HG03469 (cell line): ENCODE results near the gene TYW5.
A peak's percentile ranks its signal among the peaks of the same experiment; 100 is the strongest.

Source experiments
- ATAC-seq: cut with Tn5 transposase; IDR thresholded peaks from one replicate; pipeline ENCODE4 v1.9.1; 2021; ENCODE audit warnings: mild to moderate bottlenecking, moderate library complexity, moderate number of reproducible peaks; ENCODE audit not compliant: unreplicated experiment

TYW5 gene, protein sequence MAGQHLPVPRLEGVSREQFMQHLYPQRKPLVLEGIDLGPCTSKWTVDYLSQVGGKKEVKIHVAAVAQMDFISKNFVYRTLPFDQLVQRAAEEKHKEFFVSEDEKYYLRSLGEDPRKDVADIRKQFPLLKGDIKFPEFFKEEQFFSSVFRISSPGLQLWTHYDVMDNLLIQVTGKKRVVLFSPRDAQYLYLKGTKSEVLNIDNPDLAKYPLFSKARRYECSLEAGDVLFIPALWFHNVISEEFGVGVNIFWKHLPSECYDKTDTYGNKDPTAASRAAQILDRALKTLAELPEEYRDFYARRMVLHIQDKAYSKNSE

GRCh38 chr2:199955339-199956061 lies at the start of gene TYW5, which contains the start of gene MAIP1:
TSS of gene TYW5 (minus strand) at chr2:199955491. CDS start at chr2:199955470, 21 bp downstream.
TSS of gene MAIP1 (plus strand) at chr2:199955582. CDS start at chr2:199955799, 217 bp downstream.
- peak; percentile 67 for ATAC-seq

- ATAC-seq: no peak
These were observed 48.2 kb upstream of the TYW5 start for GRCh38 chr2:200003444-200003843.

- no peak for ATAC-seq
These were observed 45.3 kb upstream of the TYW5 start for GRCh38 chr2:200000444-200001163.

GRCh38 chr2:199999166-199999565 lies 43.9 kb upstream of the TYW5 start:
- ATAC-seq: no peak

DNA sequence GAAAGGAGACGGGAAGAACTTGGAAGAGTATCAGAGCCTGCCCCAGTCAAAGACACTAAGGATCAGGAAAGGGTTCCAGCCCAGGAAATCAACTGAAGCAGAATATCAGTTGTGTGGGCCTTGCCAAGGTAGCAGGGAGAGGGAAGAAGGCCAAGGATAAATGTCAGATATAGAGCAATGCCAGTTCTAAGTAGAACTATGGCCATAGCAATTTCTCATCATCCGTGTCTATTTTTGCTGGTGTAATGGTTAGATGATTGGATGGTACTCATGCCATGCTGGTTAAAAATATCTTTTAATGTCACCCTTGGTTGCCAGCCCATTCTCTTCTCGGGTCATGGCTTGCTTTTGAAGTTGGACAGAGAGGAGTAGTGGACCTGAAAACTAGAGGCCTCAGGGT lies 42.0 kb upstream of the TYW5 start:
- no peak for ATAC-seq

DNA sequence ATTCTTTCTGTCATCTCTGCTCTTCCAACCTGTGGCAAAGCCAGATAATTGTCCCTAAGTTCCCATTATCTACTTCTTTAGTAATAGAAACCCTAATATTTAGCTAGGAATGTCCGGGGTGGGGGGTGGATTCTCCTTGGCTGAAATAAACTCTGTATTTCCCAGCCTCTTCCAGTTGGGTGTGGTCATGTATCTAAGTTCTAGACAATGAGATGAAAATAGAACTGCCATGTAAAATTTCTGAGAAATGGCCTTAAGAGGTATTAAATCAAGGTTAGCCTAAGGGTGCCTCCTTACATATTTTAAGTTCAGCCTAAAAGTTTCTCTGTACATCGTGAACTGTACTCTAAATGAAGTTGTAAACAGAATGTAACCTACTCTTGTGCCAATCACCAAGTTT lies 39.6 kb upstream of the TYW5 start:
- ATAC-seq: no peak

GRCh38 chr2:199994371-199994770 lies 39.1 kb upstream of the TYW5 start:
- ATAC-seq: no peak

DNA sequence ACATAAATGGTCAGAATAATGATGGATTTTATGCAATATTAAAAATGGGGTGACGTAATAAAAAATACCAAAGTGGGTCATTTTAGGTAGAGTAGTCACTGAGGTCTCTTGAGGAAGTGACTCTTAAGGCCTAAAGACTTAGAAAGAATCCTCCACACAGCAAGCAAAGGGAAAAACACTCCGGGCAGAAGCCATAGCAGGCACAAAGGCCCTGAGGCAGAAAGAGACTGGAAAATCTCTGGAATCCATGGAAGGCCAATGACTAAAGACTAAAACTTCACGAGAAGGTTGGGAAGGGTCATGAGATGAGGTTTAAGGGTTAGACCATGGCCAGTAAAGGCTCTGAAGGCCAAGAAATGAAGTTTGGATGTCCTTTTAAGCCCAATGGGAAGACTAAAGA lies 37.0 kb upstream of the TYW5 start:
- no peak for ATAC-seq

DNA sequence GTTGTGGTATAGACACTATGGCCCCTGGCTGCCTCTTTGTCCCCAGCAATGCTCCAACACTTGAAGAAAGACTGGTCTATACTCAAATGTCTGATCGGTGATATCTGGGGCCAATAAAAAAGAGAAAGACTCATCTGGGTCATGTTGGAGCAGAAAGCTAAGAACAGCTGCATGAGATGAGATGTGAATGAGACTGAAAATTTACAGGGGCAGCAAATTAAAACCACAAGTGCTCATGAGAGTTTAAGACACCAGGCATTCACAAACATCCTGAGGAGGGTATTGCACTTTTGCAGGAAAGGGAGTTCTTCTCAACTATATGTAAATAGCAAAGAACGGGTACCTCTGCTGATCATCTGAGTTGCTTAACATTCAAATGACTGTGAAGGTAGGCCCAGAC lies 36.4 kb upstream of the TYW5 start:
- ATAC-seq: no peak

DNA sequence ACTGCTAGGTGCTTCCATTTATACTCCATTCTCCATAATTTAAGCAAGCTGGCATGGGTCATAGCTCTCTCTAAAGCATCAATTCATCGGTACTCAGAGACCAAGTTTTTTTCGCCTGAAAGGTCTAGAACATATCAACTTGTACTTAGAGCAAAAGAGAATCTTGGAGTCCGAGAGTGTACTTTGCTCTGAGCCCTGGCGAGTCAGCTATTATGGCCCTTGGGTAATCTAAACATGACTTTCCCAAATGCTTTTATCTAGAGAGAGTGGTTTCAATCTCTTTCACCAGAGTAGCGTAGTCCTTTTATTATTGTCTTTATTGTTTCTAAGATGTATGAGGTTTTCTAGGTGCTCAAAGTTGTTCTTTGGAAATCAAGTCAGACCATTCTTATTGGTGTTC lies 34.5 kb upstream of the TYW5 start:
- ATAC-seq: no peak

GRCh38 chr2:199988151-199988550 lies 32.9 kb upstream of the TYW5 start:
- ATAC-seq: no peak

- ATAC-seq: no peak
These were observed 32.3 kb upstream of the TYW5 start for GRCh38 chr2:199987586-199987985.

- ATAC-seq: no peak
These were observed 30.4 kb upstream of the TYW5 start for GRCh38 chr2:199985625-199986207.

GRCh38 chr2:199984755-199985154 lies 29.5 kb upstream of the TYW5 start:
- ATAC-seq: no peak

DNA sequence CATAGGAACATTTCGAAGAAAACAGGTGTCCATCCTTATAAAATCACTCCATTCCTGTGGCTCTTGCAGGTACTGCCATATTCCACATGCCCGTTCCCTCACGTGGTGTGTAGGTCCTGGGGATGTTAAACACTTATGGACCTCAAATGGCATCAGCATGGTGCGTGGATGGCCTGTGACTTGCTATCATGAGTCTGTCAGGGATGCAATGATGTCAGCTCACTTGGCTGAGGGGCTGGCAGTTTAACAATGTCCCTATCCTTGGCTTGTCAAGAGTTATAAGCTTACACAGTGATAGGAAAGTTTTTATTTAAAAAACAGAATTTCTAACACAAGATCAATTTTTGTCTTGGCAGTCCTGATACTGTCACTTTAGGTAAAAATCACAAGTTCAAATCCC lies 28.9 kb upstream of the TYW5 start:
- no peak for ATAC-seq

DNA sequence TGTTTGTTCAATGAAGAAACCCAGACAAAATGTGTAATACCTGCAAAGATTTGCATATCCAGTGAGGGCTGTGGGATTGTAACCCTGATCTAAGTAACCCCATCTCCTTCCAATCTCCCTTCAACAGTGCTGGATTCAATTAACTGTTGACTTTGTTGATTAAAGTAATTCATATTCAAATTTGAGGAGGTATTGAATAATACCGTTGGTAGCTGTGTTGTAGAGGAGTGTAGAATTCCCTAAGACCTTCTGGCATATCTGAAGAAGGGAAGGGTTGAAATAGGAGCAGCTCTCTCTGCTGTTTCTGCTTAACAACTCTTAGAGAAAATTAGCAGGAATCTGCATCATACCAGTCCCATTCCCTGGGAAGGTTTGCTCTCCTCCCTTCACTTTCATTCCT lies 28.2 kb upstream of the TYW5 start:
- ATAC-seq: no peak

GRCh38 chr2:199982126-199982843 lies 27.0 kb upstream of the TYW5 start:
- ATAC-seq: no peak

DNA sequence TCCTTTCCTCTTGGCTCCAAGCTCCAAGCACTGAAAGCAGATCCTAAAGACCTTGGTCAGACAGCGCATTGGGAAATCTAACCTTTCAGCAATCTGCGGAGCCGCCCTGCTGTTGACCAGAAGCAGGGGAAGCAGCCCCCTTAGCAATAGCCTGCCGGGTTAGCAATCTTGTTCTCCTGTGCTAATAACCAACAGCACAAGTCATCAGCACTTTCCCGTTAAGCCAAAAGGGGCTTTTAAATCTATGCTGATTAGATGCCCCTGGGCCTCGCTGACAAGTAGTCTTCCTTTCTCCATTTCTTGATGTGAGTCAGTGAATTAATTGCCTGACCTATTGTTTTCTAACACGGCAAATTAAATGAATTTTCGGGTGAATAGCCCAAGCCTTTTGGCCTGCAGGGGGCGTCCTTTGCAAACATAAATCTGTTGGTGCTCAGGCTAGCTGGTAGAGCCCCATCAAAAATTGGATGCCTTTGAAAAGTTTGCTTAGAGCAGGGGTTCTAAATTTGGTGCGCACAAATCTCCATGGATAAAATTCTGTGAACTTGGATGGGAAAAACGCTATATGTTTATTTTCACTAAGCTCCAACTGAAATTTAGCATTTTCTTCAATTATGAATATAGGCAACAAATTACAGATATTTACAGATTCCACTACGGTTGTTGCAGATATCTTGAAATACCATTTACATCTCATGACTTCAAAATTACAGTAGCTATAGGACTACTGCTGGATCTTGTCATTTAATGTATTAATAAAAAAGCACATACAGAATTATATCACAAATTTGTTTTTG lies 24.7 kb upstream of the TYW5 start:
- no peak for ATAC-seq

DNA sequence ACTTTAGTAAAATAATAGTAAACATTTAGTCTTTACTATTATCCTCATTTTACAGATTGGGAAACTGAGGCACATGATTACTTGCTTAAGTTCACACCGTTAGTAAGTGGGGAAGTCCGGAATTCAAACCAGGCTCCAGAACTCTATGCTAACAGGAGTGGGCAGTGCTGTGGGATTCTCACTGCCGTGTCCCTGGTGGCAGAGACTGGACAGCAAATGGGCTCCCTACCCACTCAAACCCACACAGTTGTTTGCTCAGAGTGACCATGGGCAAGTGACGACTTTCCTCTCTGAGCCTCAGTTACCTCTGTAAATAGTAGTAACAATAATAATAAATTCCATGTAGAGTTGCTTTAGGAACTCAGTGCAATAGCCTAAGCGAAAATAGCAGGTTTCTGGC lies 24.1 kb upstream of the TYW5 start:
- ATAC-seq: no peak

DNA sequence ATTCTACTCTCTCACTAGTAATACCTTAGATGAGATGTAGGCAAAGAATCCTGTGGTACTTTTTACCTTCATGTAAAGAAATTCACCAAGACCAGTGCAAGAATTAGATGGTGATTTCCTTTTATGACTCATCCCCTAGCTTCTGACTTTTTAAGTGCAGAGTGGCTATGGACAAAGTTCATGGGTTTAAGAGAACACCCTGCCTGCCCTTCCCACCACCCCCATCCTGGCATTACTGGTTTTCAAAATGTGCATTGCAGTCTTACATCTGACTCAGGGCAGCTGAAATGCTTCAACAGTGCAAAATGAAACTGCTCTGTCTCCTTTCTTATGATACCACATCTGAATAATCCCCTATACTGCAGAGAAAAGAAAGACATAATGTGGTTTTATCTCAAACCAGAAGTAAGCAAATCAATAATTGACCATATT lies 22.7 kb upstream of the TYW5 start:
- peak; percentile 75 for ATAC-seq
